ENCODE results near the gene BRD3.

Gene BRD3

GRCh38 chr9:134053941-134054761 is 13.7 kb downstream of the BRD3 start:
- DNase-seq = no peak

GRCh38 chr9:134053401-134053871 is 14.4 kb downstream of the BRD3 start:
- DNase-seq = no peak

GRCh38 chr9:134052941-134053340 is 14.9 kb downstream of the BRD3 start:
- no peak for DNase-seq

- DNase-seq = no peak
Measured at GRCh38 chr9:134052491-134052890, 15.3 kb downstream of the BRD3 start.

DNA sequence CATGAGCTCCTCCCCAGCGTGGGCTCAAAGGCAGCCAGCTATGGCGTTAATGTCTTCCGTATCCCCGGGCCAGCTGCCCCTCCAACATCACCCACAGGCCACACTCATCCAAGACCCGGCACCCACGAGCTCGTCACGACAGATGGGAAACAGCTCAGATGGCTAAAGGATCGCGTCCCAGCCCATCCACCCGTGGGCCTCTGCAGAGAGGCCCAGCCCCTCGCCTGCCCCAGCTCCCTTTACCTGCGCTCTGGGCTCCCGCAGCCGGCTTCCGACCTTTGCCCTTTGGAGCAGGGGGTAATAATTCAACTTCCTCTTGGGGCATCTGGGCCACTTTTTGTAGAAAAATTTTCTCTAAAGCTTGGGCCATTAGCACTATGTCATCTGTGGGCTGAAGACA is 16.5 kb downstream of the BRD3 start:
- DNase-seq = no peak

GRCh38 chr9:134050726-134051125 is 17.1 kb downstream of the BRD3 start:
- DNase-seq = no peak

- DNase-seq = no peak
Measured at GRCh38 chr9:134049772-134050588, 17.8 kb downstream of the BRD3 start.

GRCh38 chr9:134049236-134049635 is 18.6 kb downstream of the BRD3 start:
- no peak for DNase-seq

DNA sequence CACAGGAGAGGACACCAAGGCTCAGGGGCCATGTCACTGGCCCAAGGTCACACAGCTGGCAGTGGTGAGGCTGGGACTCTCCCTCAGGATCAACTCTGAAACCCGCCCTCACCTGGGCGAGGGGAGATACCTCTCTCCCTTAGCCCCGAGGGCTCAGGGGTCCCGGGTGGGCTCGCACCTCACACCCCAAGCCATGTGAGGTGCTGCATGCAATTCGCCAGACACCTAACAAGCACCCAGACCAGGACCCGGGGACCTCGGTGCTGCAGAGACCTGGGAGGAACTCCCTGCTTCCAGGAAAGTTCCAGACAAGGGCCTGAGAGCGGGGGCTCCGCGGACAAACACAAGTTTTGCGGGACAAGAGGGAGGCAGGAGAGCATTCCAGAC is 19.3 kb downstream of the BRD3 start:
- DNase-seq = no peak

- no peak for DNase-seq
Measured at GRCh38 chr9:134047868-134048581, 19.8 kb downstream of the BRD3 start.

DNA sequence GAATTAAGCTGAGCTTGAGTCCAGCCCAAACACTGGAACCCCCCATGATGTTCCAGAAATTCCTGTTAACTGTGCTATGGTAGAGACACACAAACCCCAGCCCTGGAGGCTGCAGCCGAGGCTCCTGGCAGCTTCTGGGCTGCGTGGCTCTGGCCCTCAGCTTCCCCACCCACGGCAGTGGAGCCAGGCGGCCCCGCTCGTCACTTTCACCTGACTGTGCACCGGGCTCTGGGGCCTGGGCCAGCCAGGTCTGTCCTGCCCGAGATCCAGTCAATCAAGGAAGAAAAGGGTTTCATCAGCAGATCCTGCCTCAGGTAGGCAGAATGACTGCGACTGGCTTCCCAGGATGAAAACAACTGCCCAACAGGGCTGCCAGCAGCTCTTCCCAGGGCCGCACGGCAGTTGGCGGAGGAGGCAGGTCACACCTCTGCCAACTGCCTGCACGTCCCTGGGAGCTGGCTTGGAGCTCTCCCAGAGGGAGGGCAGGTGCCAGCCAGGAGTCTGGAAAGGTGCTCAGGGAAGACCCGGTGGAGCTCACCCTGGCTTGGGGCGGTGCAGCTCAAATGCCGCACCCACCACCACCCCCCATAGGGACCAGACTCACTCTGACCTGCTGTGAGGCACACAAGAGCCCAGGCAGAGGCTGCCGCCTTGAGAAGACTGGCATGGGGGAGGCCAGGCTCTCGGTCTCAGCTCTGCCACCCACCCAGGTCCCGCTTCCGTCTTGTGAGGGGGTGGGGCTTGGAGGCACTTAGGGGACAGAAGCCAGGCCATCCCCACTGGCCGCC is 20.7 kb downstream of the BRD3 start:
- DNase-seq = no peak

DNA sequence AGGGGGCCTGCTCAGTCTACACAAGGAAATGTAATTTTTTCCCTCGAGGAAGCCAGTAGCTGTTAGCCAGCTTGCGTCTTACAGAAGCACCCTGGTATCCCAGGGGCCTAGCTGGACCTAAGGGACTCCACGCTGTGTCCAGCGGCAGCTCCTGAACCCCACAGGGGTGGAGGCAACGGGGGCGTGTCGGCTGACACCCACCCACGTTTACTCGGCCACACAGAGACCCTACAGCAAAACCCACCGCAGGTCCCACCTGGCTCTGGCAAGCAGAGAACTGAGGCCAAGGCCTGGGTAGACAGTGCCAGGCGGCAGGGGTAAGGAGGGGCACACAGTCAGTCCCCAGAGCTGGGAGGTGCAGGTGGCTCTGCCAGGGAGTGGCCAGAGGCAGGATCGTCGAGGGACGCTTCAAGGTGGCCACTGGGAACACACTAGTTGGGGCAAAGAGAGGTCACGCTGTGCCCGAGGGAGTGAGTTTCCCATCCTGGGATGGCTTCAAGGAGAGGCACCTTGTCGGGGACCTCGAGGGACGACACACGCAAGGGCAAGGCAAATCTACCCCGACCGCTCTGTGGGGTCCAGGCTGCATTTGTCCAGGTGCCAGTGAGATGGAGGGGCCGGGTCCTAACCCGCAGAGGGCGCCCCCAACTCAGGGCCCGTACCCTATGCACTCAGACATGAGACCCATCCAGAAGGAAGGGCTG is 21.8 kb downstream of the BRD3 start:
- no peak for DNase-seq

DNA sequence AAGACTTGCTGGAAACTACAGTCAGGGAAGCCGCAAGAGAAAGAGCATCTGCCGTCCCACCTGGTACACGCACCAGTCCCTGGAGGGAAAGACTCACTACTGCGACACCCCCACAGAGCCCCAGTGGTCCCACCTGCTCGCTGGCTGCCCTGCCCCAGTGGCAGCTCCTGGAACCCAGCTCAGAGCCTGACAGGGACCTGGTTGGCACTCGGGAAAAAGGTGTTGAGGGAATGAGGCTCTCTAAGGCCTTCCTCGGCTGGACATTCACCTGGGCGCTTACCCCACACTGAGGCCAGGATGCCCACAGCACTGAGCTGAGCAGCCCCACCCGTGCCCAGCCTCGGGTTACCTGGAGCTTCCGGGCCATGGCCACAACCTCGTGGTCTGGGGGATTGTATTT is 22.9 kb downstream of the BRD3 start:
- no peak for DNase-seq

GRCh38 chr9:134043531-134043988 is 24.3 kb downstream of the BRD3 start:
- no peak for DNase-seq

- no peak for DNase-seq
Measured at GRCh38 chr9:134041649-134041962, 26.2 kb downstream of the BRD3 start.

DNA sequence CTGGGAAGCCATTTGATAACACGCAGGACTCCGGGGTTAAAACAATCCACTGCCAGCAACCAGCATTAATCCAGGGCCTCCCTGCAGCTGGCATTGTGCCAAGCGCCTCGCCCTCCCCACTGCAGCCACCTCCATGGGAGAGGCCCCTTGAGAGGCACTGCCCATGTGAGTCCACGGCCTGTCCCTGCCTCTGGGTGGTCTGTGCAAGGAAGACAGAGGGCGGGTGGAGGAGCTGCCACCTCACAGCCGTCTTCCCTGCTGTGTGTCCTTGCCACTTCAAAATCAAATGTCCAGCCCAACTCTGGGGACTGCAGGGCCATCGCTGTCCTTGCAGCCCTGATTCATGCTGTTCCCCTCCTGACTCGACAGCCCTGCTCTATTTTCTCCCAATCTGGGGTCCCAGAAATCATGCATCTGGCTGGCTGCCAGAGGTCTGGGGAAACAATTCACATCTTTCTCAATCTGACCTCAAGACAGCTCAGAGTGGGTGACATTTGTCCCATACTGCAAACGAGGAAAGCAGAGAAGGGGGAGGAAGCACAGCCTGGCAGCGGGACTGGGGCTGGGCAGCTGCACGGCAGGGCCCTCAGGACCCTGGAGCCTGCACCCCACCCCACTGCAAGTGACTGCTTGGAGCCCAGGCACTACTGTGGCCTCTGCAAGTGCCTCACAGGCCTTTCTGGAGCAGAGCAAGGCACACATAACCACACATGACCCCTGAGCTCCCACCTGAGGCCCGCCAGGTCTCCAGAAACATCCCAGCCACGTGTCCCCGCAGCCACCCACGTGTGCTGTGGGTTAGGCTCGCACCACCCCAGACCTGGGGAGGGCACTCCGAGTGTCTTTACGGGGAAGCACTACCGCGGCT is 26.8 kb downstream of the BRD3 start:
- DNase-seq = no peak

DNA sequence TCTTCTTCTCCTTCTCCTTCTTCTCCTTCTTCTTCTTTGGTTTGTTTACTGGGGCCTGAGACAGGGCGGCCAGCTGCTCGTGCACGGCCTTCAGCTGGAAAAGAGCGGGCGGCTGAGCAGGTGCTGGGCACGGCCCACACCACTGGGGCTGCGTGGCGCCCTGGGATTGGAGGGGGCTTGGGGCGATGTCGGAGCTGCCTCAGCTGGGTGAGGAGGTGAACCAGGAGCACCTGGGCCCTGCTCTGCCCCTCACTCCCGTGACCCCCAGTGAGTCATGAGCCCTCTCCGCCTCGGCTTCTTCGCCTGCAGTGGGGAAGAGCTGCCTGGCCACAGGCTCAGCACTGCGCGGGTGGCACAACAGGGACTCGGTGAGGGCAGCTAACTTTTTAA is 27.7 kb downstream of the BRD3 start:
- DNase-seq = no peak

- DNase-seq = no peak
Measured at GRCh38 chr9:134039386-134040175, 28.2 kb downstream of the BRD3 start.

DNA sequence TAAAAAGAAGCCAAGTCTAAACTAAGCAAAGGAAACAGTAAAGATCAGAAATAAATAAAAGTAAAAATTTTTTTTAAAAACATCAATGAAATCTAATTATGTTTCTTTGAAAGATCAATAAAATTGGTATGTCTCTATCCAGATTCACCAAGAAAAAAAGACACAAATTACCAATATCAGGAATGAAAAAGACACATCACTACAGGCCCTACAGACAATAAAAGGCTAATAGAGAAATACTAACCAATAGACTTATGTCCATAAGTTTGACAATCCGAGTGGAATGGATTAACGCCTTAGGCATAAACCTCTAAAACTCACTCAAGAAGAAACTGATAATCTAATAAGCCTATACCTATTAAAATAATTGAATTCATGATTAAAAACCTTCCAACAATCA is 30.2 kb downstream of the BRD3 start:
- DNase-seq = no peak

- DNase-seq = no peak
Measured at GRCh38 chr9:134036130-134036529, 31.7 kb downstream of the BRD3 start.
